HEK293T (cell line): ENCODE data around the gene STMN1.

Source experiments
- CTCF ChIA-PET: fragments of 350-600 bp; formaldehyde crosslinking; extraction: SDS; loops from one replicate; lab custom pipeline; 2021; ENCODE audit warnings: antibody characterized with exemption, inconsistent platforms; lab: Yijun Ruan, JAX
- POLR2A ChIA-PET: fragments of 350-600 bp; formaldehyde crosslinking; extraction: SDS; loops from one replicate; lab custom pipeline; 2020; ENCODE audit warnings: antibody characterized with exemption, inconsistent platforms; lab: Yijun Ruan, JAX
- DNase-seq: peaks from one replicate; pipeline ENCODE4 v3.0.0; 2012; ENCODE audit warnings: mixed read lengths; ENCODE audit errors: extremely low spot score
- ARNT ChIP-seq: fragments of 450-650 bp; IDR thresholded peaks from 2 replicates; pipeline ENCODE4 v1.6.1; 2017; ENCODE audit warnings: mild to moderate bottlenecking
- BHLHE40 ChIP-seq: fragments of 450-650 bp; IDR thresholded peaks from 2 replicates; pipeline ENCODE4 v1.6.1; 2016; ENCODE audit warnings: mild to moderate bottlenecking, moderate library complexity, borderline replicate concordance
- CTBP1 ChIP-seq: fragments of 450-650 bp; IDR thresholded peaks from 2 replicates; pipeline ENCODE4 v1.6.1; 2016; ENCODE audit warnings: borderline replicate concordance
- ELF4 ChIP-seq: fragments of 450-650 bp; IDR thresholded peaks from 2 replicates; pipeline ENCODE4 v1.6.1; 2017; ENCODE audit warnings: antibody characterized with exemption
- FOXA1 ChIP-seq: fragments of 450-650 bp; IDR thresholded peaks from 2 replicates; pipeline ENCODE4 v1.6.1; 2016; ENCODE audit warnings: mild to moderate bottlenecking
- FOXK2 ChIP-seq: fragments of 450-650 bp; IDR thresholded peaks from 2 replicates; pipeline ENCODE4 v1.6.1; 2016; ENCODE audit warnings: mild to moderate bottlenecking
- FOXM1 ChIP-seq: fragments of 450-650 bp; IDR thresholded peaks from 2 replicates; pipeline ENCODE4 v1.6.1; 2017; ENCODE audit warnings: mild to moderate bottlenecking, borderline replicate concordance
- HDGF ChIP-seq: fragments of 450-650 bp; IDR thresholded peaks from 2 replicates; pipeline ENCODE4 v1.6.1; 2017; ENCODE audit warnings: antibody characterized with exemption, borderline replicate concordance
- L3MBTL2 ChIP-seq: fragments of 450-650 bp; conservative IDR thresholded peaks from 2 replicates; pipeline ENCODE4 v1.6.1; 2016; ENCODE audit warnings: mild to moderate bottlenecking
- LEF1 ChIP-seq: fragments of 450-650 bp; IDR thresholded peaks from 2 replicates; pipeline ENCODE4 v1.6.1; 2017; ENCODE audit warnings: mild to moderate bottlenecking, borderline replicate concordance
- NFRKB ChIP-seq: fragments of 450-650 bp; IDR thresholded peaks from 2 replicates; pipeline ENCODE4 v1.6.1; 2016; ENCODE audit warnings: mild to moderate bottlenecking, moderate library complexity
- SP1 ChIP-seq: fragments of 450-650 bp; IDR thresholded peaks from 2 replicates; pipeline ENCODE4 v1.6.1; 2017
- SUZ12 ChIP-seq: fragments of 450-650 bp; IDR thresholded peaks from 2 replicates; pipeline ENCODE4 v1.6.1; 2016; ENCODE audit warnings: mild to moderate bottlenecking
- TARDBP ChIP-seq: fragments of 450-650 bp; IDR thresholded peaks from 2 replicates; pipeline ENCODE4 v1.6.1; 2016
- ZNF384 ChIP-seq: fragments of 450-650 bp; IDR thresholded peaks from 2 replicates; pipeline ENCODE4 v1.6.1; 2016
- TF ChIP-seq, protein P1 (sequence below): fragments of 450-650 bp; IDR thresholded peaks from 2 replicates; pipeline ENCODE4 v1.6.1; 2016

STMN1 gene

DNA sequence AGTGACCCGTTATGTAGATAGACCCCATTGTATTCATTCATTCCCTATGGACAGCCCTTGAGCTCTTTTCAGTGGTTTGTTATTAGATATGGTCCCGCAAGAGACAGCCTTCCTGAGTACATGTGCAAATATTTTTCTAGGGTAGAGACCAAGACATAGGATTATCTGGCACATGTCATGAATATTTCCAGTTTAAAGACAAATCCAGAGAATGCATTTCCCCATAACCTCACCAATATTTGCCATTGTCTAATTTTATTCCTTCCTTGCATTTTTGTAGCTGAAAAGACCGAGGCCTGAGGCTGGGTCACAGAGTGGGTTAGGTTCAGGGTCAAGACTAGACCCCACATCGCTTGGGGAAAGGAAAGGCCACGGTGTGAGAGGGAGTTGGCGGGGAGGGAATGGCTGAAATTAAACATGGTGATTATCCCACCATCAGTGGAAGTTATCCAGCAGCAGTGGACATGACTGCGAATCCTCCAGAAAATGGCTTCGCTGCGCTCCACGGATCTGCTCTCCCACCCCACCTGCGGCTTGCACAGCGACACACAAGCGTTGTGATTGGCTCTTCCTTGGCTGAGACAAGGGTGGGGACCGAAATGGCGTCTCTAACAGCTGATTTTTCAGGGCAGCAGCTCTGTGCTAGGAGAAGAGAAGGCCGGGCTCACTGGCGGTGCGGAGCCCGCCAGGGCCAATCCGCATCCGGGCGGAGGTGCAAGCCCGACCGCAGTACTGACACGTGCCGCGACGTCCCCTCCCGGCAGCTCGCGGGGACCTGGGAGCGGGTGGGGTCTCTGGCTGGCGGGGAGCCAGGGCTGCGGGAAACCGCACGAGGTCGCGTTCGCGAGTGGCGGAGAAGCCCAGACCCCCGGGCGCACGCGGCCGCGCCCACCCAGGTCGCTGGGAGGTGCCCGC, 16.1 kb upstream of the STMN1 start:
- POLR2A ChIA-PET: no interaction called here

DNA sequence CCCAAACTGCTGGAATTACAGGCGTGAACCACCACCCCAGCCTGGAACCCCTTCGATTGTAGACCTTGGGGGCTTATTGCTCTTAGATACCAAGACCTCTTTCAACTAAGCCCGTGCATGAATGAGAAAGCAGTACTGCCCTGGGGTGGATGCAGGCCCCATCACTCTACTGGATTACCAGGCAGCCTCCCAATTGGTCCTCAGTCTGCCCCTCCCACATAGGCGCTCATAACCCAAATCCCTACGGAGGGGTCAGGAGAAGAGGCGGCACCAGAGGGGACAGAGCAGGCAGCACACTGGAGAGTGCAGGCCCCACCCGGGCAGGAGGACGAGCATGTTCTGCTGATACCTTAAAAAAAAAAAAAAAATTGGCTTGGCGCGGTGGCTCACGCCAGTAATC, 12.4 kb upstream of the STMN1 start:
- no peak for DNase-seq
- ChIA-PET POLR2A (no interaction called here), CTCF (no interaction called here)
- TF ChIP-seq SUZ12: no peak
- TF ChIP-seq, protein P1, sequence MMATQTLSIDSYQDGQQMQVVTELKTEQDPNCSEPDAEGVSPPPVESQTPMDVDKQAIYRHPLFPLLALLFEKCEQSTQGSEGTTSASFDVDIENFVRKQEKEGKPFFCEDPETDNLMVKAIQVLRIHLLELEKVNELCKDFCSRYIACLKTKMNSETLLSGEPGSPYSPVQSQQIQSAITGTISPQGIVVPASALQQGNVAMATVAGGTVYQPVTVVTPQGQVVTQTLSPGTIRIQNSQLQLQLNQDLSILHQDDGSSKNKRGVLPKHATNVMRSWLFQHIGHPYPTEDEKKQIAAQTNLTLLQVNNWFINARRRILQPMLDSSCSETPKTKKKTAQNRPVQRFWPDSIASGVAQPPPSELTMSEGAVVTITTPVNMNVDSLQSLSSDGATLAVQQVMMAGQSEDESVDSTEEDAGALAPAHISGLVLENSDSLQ: no peak

More for the DNA sequence above, 16.1 kb upstream of the STMN1 start:
- no peak for TF ChIP-seq LEF1
- TF ChIP-seq ARNT: no peak
- TF ChIP-seq SUZ12: no peak
- TF ChIP-seq L3MBTL2: peak; percentile 52
- CTCF ChIA-PET: no interaction called here
- DNase-seq: no peak

DNA sequence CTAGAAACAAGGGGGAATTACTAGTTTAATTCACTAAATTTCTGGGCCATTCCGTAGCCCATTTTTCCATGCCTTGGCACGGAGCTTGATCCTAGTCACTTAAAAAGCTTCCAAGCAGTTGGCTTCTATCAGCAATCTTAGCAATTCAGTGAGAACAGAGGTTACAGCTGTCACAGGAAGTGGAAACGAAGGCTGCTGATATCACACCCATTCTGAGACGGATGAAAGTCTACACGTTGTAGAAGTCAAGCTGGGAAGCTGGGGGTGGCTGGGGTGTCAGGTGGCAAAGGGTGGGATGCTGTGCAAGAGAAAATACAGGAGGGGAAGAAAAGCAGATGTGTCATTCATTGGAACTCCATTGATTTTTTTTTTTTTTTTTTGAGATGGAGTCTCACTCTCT, 11.8 kb upstream of the STMN1 start:
- TF ChIP-seq ZNF384 (no peak), TARDBP (no peak), CTBP1 (no peak), FOXK2 (no peak), LEF1 (no peak), FOXM1 (no peak), NFRKB (no peak), HDGF (no peak), BHLHE40 (no peak), ELF4 (no peak), ARNT (no peak)
- TF ChIP-seq, protein P1: no peak
- ChIA-PET POLR2A (no interaction called here), CTCF (no interaction called here)

DNA sequence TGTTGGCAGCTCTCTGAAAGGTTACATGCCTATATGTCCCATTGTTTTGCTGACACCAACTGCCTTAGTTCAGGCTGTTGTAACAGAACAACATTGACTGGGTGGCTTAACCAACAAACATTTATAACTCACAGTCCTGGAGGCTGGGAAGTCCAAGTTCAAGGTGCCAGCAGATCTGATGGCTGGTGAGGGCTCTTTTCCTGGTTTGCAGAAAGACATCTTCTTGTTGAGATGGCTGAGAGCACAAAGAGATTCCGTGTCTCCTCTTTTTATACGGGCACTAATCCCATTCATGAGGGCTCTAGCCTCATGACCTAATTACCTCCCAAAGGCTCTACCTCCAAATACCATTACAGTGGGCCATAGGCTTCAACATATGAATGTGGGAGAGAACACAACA, 10.2 kb upstream of the STMN1 start:
- no peak for DNase-seq
- TF ChIP-seq FOXA1 (no peak), LEF1 (no peak), ZNF384 (no peak), CTBP1 (no peak), SP1 (no peak), ELF4 (no peak)
- TF ChIP-seq, protein P1: no peak
- CTCF ChIA-PET: no interaction called here
- POLR2A ChIA-PET: no interaction called here

More for the DNA sequence above, 11.8 kb upstream of the STMN1 start:
- DNase-seq: no peak

DNA sequence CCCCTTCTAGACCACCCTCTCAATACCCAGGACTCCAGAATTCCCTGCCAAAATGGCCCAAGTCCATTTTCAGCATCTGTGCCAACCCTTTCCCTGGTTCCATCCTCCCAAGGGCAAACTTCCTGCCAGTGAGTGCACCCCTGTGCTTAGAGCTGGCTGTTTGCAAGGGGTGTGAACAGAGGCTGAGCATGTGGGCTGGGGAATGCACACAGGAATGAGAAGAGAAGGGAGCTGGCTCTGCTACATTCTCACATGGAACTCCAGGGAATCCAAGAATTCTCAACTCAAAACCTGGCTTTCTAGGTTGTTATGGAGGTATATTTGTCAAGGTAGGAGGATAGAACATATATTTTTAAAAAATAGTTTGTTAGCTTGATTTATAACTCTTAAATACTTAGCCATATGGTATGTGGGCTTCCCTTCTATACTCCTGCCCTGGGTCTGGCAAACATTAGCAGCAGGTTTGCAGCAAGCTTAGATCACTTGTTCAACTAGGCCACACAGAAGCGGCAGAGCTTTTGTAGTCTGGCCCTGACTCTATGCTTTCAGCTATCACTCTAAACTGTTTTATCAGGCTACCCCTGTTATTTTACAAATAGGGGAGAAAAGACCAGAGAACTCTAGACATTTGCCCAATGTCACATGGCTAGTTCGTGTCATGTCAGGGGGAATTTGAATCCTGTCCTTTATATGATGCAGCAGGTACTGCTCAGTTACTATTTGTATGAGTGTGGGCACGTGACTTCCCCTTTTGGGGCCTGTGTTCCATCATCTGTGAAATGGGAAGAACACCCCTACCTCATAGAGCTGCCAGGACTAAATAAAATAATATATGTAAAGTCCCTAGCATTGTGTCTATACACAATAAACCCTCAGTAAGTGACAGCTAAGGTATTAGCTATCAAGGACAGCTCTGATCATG, 8.1 kb upstream of the STMN1 start:
- ChIA-PET POLR2A (interaction anchor here (2.3 kb wide), 1 partner anchor 9 kb away, joined by 5 read pairs; the partner anchor contains the start of gene STMN1), CTCF (no interaction called here)
- DNase-seq: no peak

DNA sequence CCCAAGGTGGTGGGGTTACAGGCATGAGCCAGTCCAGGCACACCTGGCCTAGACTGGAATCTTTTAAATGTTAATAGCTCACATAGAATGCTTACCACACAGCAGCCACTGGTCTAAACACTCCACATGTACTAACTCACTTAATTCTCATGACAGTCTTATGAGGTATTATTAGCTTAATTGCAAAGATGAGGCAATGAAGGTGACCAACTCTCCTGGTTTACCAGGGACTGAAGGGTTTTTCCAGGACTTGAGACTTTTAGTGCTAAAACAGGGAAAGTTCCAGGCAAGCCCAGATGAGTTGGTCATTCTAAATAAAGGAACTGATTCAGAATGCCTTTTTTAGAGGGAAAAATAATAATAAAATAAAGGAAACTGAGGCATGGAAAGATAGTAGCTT, 7.0 kb upstream of the STMN1 start:
- CTCF ChIA-PET: interaction anchor here (0.6 kb wide), 1 partner anchor 100 kb away, joined by 3 read pairs; no protein-coding TSS in a partner anchor
- DNase-seq: no peak
- POLR2A ChIA-PET: interaction anchor here (0.8 kb wide), 1 partner anchor 85 kb away, joined by 3 read pairs; the partner anchor contains the start of gene PAFAH2
- no peak for TF ChIP-seq TARDBP
- TF ChIP-seq FOXM1: no peak
- TF ChIP-seq, protein P1: no peak
- no peak for TF ChIP-seq HDGF
- no peak for TF ChIP-seq ARNT
- TF ChIP-seq CTBP1: no peak
- no peak for TF ChIP-seq FOXK2
- TF ChIP-seq SUZ12: no peak
- TF ChIP-seq SP1: no peak
- TF ChIP-seq FOXA1: no peak
- TF ChIP-seq ELF4: no peak
- no peak for TF ChIP-seq LEF1
- no peak for TF ChIP-seq L3MBTL2

More for the DNA sequence above, 8.1 kb upstream of the STMN1 start:
- TF ChIP-seq LEF1: no peak
- TF ChIP-seq FOXK2: no peak
- TF ChIP-seq SUZ12: no peak
- no peak for TF ChIP-seq ELF4
- TF ChIP-seq CTBP1: no peak
- no peak for TF ChIP-seq TARDBP
- no peak for TF ChIP-seq HDGF
